GM12864 (cell line): Measurements from ENCODE around the gene CCDC92.
A peak's percentile ranks its signal among the peaks of the same experiment; 100 is the strongest.

Experiments used
- DNase-seq: peaks from one replicate; pipeline ENCODE4 v3.0.0-alpha.2; 2011; ENCODE audit warnings: low read depth
- H3K4me3 ChIP-seq: 2 replicates; pipeline ENCODE4 v1.5.1; 2011; ENCODE audit warnings: mild to moderate bottlenecking, low read depth, low read length, control low read depth
- TF ChIP-seq, protein P1 (sequence below): IDR thresholded peaks from 2 replicates; pipeline ENCODE4 v1.5.1; 2011; ENCODE audit warnings: low read depth, mild to moderate bottlenecking, moderate library complexity, low read length, control low read depth, inconsistent platforms; ENCODE audit errors: missing control alignments

CCDC92 gene

DNA sequence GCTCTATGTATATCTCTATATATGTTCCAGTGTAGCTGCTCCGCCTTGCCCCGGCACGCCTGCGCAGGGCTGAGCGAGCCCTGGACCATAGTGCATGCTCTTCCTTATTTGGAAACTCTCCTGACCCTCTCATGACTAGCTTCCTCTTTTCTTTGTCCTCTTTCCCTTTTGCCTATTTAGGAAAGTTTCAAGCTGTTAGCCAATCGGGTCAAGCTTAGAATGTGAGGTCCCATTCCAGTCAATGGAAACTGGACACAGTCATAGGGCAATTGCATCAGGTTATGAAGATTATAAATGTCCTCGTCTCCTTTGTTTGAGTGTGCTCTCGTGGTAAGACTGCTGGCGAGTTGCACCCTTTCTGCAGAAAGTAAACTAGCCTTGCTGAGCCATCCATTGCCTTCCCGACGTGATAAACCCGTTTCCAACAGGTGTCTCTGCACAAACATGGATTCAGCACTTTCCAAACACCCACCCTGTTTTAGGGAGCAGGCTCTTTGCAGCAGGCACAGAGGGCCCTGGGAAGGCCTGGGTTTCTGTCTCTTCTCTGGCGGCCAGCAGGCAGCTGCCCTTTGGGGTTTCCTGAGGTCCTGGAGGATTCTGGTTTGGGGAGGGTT lies 30.9 kb downstream of the CCDC92 start:
- H3K4me3 ChIP-seq, result no peak overlapping the region
- TF ChIP-seq, protein P1, sequence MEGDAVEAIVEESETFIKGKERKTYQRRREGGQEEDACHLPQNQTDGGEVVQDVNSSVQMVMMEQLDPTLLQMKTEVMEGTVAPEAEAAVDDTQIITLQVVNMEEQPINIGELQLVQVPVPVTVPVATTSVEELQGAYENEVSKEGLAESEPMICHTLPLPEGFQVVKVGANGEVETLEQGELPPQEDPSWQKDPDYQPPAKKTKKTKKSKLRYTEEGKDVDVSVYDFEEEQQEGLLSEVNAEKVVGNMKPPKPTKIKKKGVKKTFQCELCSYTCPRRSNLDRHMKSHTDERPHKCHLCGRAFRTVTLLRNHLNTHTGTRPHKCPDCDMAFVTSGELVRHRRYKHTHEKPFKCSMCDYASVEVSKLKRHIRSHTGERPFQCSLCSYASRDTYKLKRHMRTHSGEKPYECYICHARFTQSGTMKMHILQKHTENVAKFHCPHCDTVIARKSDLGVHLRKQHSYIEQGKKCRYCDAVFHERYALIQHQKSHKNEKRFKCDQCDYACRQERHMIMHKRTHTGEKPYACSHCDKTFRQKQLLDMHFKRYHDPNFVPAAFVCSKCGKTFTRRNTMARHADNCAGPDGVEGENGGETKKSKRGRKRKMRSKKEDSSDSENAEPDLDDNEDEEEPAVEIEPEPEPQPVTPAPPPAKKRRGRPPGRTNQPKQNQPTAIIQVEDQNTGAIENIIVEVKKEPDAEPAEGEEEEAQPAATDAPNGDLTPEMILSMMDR, result no peak
- no peak for DNase-seq

DNA sequence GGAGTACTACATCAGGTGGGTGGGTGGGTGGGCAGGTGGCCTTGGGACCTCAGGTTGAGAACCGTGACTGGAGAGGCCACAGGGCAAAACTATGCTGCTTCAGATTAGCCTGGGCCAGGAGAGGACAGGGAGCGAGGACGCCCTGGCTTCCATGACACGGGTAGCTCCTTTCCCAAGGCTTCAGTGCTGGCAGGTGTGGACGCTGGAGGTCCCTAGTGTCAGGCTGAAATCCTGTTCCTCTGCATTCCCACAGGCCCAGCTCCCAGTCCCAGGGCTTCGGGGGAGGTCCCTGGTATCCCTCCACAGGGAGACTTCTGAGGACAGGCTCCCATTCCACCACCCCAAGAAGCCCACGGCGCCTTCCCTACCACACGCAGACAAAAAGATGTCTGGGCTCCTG lies 31.6 kb downstream of the CCDC92 start:
- TF ChIP-seq, protein P1, result no peak

DNA sequence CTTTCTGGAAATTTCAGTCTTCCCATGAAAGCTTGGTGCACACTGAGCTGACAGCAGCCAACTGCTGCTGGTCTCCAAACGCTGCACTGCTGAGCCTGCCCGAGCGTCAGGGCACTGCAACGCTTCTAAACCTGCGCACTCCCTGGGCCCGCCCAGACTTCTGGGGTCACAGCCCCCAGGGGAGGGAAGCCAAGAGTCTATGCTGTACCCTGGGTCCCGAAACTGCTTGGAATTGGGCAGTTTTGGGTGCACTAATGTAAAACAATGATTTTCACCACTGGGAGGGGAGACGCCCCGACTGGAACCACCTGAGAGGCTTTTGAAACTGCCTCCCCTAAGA lies 32.0 kb downstream of the CCDC92 start:
- H3K4me3 ChIP-seq, result no peak overlapping the region

More for the DNA sequence above, 31.6 kb downstream of the CCDC92 start:
- DNase-seq, result no peak
- H3K4me3 ChIP-seq, result no peak overlapping the region

DNA sequence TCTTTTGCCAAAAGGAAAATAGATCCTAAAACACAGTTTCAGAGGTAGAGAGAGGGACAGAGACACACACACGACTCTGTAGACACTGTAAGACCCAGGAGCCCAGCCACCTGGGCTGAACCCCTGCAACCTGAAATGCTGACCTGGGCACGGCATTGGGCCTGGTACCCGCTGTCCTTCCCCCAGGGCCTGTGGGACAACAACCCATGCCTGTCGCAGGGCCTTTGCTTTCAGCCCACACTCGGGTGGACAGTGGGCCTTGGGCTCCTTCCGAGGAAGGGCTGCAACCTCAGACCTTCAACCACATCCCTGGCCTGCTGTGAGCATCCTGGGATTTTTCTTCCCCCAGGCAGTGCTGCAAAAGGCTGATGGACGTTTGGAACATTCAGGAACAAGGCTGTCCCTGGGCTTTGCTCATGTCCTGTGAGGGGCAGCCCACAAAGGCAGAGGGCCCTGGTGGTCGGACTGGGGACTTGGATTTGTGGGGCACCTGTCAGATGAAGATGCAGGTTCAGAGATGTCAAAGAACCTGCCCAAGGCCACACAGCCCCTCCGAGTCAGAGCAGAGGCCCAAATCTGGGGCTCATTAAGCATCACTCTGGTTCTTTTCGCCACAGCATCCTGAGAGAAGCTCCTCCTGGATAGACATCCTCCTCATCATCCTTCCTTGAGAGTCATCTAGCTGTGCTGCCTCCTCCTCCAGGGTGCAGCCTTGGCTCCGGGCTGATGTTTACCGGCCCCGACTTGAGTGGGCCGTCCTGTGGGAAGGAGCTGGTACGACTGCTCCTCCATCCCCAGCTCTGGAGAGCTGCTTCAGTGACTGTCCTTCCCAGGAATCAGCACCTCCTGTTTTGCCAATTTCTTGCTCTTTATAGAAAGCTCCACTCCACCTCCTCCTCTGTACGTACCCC lies 32.7 kb downstream of the CCDC92 start:
- no peak overlapping the region for H3K4me3 ChIP-seq
- TF ChIP-seq, protein P1, result no peak
- no peak for DNase-seq

More for the DNA sequence above, 32.0 kb downstream of the CCDC92 start:
- no peak for DNase-seq
- TF ChIP-seq, protein P1, result no peak

DNA sequence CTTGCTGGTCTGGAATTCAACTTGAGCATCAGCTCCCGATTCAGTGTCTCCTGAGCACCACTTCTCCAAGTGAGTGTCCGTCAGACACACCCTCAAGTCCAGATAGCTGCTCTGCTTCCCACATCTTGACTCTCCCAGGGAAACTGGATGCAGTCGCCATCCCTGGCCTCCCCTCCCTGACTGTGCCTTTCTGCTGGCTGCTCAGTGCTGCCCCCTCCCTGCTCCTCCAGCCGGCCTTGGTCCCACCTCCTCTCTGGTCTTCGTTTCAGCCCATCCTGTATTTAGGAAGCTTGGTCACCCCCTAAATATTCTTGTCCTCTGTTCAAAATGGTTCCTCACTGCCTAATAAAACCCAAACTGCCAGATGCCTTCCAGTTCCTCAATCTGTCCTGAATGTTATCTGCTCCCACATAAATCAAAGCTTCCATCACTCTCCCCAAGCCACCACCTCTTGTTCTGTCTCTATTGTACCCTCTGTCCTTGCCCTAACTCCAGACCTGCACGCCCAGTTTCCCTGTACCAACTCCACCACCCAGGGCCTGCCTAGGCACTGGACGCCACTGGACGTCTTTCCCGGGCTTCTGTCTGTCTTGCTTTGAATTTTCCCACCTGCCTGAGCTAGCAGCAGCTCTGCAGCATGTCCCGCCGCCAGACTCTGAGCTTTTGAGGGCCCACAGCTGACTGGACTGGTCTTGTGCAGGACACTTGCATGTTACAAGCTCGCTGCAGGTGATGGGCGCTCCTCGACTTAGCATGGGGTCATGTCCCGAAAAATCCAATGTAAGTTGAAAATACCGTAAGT lies 33.8 kb downstream of the CCDC92 start:
- TF ChIP-seq, protein P1, result peak; percentile 42
- no peak for DNase-seq
- H3K4me3 ChIP-seq, result no peak overlapping the region

DNA sequence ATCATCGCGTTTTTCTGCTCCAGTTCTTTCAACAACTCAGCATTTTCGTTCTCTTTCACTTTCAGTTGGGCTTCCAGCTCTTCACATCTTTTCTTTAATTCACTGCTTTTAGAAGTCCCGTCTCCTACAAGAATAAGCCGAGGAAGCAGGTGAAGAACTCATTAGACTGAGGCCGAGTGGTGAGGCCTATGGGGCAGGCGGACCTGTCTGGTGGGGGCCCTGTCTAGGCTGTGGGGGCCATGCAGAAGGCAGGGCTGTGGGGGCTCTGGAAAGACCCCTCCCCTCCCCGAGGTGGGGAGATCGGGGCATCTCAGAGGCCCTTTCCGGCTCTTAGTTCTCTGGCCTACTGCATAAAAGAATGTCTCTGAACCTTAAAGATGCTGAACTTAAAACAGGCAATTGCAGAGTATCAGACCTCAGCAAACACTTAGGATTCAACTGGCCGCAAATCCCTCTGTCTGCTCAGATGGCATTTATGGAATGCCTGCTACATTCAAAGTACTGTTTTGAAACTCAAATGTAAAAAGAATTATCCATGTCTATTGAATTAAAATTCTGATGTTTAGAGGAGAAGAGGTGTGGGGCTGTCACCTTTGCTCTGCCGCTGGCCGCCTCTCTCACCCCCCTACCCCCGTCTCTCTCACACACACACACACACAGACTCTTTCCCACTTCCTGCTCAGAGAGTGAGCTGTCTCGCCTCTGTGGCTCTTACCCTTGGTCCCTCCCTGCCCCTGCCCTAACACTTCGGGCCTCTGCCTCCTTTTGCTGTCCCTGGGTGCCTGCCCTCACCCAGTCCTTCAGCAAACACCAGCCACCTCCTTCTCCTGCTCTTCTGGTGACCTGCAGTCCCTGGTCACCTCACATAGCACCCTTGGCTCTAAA lies 34.7 kb downstream of the CCDC92 start:
- H3K4me3 ChIP-seq, result no peak overlapping the region
- TF ChIP-seq, protein P1, result no peak
- no peak for DNase-seq
